ENCODE results near the gene KBTBD7.
A peak's percentile ranks its signal among the peaks of the same experiment; 100 is the strongest.
"Not testable (repeated sequence)": the region's sequence is repeated elsewhere in the genome, so short reads cannot be mapped to it uniquely, and the experiment has no call there.

Gene KBTBD7

GRCh38 chr13:41178040-41178439 is 16.3 kb downstream of the KBTBD7 start:
- no peak overlapping the region for H3K4me3 ChIP-seq (ENCODE audit: low read depth, low read length)
- TF ChIP-seq POLR2A (IDR thresholded peaks at IDR 0.05; ENCODE audit: extremely low read depth, insufficient read length), result no peak
- TF ChIP-seq, protein P1, sequence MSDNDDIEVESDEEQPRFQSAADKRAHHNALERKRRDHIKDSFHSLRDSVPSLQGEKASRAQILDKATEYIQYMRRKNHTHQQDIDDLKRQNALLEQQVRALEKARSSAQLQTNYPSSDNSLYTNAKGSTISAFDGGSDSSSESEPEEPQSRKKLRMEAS (IDR thresholded peaks at IDR 0.05; ENCODE audit: low read depth, low read length), result no peak
- TF ChIP-seq MYC (IDR thresholded peaks at IDR 0.05; ENCODE audit: low read depth, low read length), result no peak
- no peak for TF ChIP-seq CTCF (IDR thresholded peaks at IDR 0.05; ENCODE audit: low read depth, low read length)

GRCh38 chr13:41177616-41178015 is 16.8 kb downstream of the KBTBD7 start:
- no peak overlapping the region for H3K4me3 ChIP-seq (ENCODE audit: low read depth, low read length)
- peak; percentile 30 for DNase-seq (ENCODE audit: low read depth)
- TF ChIP-seq, protein P1 (IDR thresholded peaks at IDR 0.05; ENCODE audit: low read depth, low read length), result no peak
- TF ChIP-seq POLR2A (IDR thresholded peaks at IDR 0.05; ENCODE audit: extremely low read depth, insufficient read length) (no peak), CTCF (IDR thresholded peaks at IDR 0.05; ENCODE audit: low read depth, low read length) (no peak), MYC (IDR thresholded peaks at IDR 0.05; ENCODE audit: low read depth, low read length) (no peak)

More at GRCh38 chr13:41178040-41178439, 16.3 kb downstream of the KBTBD7 start:
- no peak for DNase-seq (ENCODE audit: low read depth)

DNA sequence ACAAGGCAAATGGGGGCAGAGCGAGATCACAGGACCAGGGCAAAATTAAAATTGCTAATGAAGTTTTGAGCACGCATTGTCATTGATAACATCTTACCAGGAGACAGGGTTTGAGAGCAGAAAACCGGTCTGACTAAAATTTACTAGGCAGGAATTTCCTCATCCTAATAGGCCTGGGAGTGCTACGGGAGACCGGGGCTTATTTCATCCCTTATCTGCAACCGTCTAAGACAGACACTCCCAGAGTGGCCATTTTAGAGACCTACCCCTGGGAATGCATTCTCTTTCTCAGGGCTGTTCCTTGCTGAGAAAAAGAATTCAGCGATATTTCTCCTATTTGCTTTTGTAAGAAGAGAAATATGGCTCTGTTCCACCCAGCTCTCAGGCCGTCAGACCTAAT is 18.8 kb downstream of the KBTBD7 start:
- DNase-seq (ENCODE audit: low read depth); H3K4me3 ChIP-seq (ENCODE audit: low read depth, low read length): not testable (repeated sequence)

GRCh38 chr13:41162151-41162550 is 32.2 kb downstream of the KBTBD7 start:
- TF ChIP-seq, protein P1 (IDR thresholded peaks at IDR 0.05; ENCODE audit: low read depth, low read length), result no peak
- TF ChIP-seq POLR2A (IDR thresholded peaks at IDR 0.05; ENCODE audit: extremely low read depth, insufficient read length) (no peak), MYC (IDR thresholded peaks at IDR 0.05; ENCODE audit: low read depth, low read length) (no peak), CTCF (IDR thresholded peaks at IDR 0.05; ENCODE audit: low read depth, low read length) (no peak)
- no peak for DNase-seq (ENCODE audit: low read depth)
- H3K4me3 ChIP-seq (ENCODE audit: low read depth, low read length), result no peak overlapping the region

DNA sequence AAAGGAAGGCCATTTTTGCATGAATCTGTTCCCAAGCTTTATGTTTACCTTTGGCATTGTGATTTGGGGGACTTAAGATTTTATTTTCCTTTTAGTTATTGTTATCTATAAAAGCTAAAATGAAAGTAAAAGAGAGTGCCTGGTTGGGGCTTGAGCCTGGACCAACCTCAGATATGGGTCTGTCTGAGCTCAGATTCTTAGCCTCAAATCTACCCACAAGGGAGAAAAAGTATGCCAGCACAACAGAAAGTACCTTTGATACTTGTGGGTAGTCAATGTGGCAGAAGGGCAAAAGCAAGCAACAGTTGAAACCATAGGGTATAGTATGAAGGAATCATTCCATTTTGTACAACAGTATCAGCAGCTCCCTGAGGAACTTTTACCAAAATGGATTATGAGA is 35.2 kb downstream of the KBTBD7 start:
- no peak for TF ChIP-seq CTCF (IDR thresholded peaks at IDR 0.05; ENCODE audit: low read depth, low read length)
- no peak for TF ChIP-seq MYC (IDR thresholded peaks at IDR 0.05; ENCODE audit: low read depth, low read length)
- no peak for TF ChIP-seq POLR2A (IDR thresholded peaks at IDR 0.05; ENCODE audit: extremely low read depth, insufficient read length)
- TF ChIP-seq, protein P1 (IDR thresholded peaks at IDR 0.05; ENCODE audit: low read depth, low read length), result no peak
- DNase-seq (ENCODE audit: low read depth), result no peak
- no peak overlapping the region for H3K4me3 ChIP-seq (ENCODE audit: low read depth, low read length)

DNA sequence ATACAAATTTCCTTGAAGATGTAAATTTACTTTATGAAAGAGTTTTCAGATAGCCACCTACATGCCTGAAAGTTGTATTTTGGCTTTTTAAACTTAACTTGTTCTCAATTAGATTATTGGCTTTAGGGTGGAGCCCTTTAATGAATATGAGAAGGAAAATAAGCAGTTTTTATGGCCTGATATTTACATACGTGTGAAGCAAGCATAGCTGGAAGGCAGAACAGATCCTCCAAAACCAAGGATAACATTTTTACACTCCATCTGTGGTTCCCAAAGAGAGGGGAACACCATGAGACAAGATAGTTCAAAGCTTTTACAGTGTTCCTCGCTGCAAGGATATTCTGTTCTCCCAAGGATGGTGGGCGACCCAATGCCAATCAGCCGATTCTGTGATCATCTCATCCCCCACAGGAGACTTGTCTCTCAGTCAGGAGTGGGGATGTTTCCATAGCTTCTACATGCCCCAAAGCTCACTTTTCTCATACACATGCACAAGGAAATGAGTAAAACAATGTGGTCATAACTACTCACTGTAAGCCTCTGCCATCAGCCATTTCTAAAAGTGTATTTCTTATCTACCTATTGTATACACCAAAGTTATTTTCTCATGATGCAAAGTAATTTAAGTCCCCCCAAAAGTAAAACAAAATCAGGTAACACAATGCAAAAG is 37.2 kb downstream of the KBTBD7 start:
- no peak for DNase-seq (ENCODE audit: low read depth)
- H3K4me3 ChIP-seq (ENCODE audit: low read depth, low read length), result no peak overlapping the region
- TF ChIP-seq POLR2A (IDR thresholded peaks at IDR 0.05; ENCODE audit: extremely low read depth, insufficient read length) (no peak), CTCF (IDR thresholded peaks at IDR 0.05; ENCODE audit: low read depth, low read length) (no peak), MYC (IDR thresholded peaks at IDR 0.05; ENCODE audit: low read depth, low read length) (no peak)
- TF ChIP-seq, protein P1 (IDR thresholded peaks at IDR 0.05; ENCODE audit: low read depth, low read length), result no peak
